ENCODE data around the gene COX18.

GRCh38 chr4:73087871-73088270, 18.4 kb upstream of the COX18 start:
- TF ChIP-seq, protein P1, sequence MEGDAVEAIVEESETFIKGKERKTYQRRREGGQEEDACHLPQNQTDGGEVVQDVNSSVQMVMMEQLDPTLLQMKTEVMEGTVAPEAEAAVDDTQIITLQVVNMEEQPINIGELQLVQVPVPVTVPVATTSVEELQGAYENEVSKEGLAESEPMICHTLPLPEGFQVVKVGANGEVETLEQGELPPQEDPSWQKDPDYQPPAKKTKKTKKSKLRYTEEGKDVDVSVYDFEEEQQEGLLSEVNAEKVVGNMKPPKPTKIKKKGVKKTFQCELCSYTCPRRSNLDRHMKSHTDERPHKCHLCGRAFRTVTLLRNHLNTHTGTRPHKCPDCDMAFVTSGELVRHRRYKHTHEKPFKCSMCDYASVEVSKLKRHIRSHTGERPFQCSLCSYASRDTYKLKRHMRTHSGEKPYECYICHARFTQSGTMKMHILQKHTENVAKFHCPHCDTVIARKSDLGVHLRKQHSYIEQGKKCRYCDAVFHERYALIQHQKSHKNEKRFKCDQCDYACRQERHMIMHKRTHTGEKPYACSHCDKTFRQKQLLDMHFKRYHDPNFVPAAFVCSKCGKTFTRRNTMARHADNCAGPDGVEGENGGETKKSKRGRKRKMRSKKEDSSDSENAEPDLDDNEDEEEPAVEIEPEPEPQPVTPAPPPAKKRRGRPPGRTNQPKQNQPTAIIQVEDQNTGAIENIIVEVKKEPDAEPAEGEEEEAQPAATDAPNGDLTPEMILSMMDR (IDR thresholded peaks at IDR 0.05 in 4 of 5, conservative IDR thresholded peaks at IDR 0.05 in 1 of 5): no peak
- no peak for TF ChIP-seq POLR2A (IDR thresholded peaks at IDR 0.05)

Measured in gastrocnemius medialis (tissue), 4 donors.